DOHH2 (cell line): ENCODE data around the gene MRFAP1.

Source experiments
- EZH2phosphoT487 ChIP-seq: fragments of 200-600 bp; sonication (generic); IDR thresholded peaks from 2 replicates; pipeline ENCODE4 v1.6.1; 2017; ENCODE audit warnings: borderline replicate concordance, mild to moderate bottlenecking, antibody characterized with exemption, low read length, moderate library complexity, mixed read lengths
- TF ChIP-seq, protein P1 (sequence below): fragments of 200-600 bp; sonication (generic); IDR thresholded peaks from one replicate; pipeline ENCODE4 v1.5.1; 2014; ENCODE audit warnings: antibody characterized with exemption, mild to moderate bottlenecking, low read depth, low read length; ENCODE audit not compliant: poor library complexity, severe bottlenecking

DNA sequence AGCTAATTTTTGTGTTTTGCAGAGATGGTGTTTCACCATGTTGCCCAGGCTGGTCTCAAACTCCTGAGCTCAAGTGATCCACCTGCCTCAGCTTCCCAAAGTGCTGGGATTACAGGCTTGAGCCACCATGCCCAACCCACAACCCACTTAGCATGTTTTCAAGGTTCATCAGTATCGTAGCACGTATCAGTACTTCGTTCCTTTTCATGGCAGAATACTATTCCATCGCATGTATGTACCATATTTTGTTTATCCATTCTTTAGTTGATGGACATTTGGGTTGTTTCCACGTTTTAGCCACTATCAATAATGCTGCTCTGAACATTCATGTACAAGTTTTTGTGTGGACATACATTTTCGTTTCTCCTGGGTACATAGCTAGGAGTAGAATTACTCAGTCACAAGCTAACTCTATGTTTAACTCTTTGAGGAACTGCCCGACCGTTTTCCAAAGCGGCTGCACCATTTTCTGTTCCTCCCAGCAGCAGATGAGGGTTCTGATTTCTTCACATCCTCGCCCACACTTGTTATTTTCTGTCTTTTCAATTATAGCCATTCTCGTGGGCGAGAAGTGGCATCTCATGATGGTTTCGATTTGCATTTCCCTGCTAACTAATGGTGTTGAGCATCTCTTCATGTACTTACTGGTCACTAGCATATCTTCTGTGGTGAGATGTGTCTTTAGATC, 33.0 kb upstream of the MRFAP1 start:
- TF ChIP-seq, protein P1, sequence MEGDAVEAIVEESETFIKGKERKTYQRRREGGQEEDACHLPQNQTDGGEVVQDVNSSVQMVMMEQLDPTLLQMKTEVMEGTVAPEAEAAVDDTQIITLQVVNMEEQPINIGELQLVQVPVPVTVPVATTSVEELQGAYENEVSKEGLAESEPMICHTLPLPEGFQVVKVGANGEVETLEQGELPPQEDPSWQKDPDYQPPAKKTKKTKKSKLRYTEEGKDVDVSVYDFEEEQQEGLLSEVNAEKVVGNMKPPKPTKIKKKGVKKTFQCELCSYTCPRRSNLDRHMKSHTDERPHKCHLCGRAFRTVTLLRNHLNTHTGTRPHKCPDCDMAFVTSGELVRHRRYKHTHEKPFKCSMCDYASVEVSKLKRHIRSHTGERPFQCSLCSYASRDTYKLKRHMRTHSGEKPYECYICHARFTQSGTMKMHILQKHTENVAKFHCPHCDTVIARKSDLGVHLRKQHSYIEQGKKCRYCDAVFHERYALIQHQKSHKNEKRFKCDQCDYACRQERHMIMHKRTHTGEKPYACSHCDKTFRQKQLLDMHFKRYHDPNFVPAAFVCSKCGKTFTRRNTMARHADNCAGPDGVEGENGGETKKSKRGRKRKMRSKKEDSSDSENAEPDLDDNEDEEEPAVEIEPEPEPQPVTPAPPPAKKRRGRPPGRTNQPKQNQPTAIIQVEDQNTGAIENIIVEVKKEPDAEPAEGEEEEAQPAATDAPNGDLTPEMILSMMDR: no peak
- TF ChIP-seq EZH2phosphoT487: no peak
